Right lobe of liver (tissue), 4 donors: ENCODE results near the gene CRYL1.

Source experiments
- POLR2A ChIP-seq: fragments of 450-650 bp; IDR thresholded peaks from one replicate; pipeline ENCODE4 v1.6.1; 2017; ENCODE audit warnings: antibody characterized with exemption, mild to moderate bottlenecking
- TF ChIP-seq, protein P1 (sequence below), 4 donors: fragments of 200-600 bp in 3 of 4; fragments of 450-650 bp in 1 of 4; IDR thresholded peaks; one replicate each; pipeline versions ENCODE4 v1.5.1 to v1.8.0; 2016 to 2022; ENCODE audit warnings: antibody characterized with exemption in 4 of 4, mild to moderate bottlenecking in 2 of 4
- donor health status: DM: no; HTN: no; CAD: no.
- donor health status: DM: no; HTN: no; CAD: no.
- donor health status: DM: no; HTN: yes; CAD: no.

DNA sequence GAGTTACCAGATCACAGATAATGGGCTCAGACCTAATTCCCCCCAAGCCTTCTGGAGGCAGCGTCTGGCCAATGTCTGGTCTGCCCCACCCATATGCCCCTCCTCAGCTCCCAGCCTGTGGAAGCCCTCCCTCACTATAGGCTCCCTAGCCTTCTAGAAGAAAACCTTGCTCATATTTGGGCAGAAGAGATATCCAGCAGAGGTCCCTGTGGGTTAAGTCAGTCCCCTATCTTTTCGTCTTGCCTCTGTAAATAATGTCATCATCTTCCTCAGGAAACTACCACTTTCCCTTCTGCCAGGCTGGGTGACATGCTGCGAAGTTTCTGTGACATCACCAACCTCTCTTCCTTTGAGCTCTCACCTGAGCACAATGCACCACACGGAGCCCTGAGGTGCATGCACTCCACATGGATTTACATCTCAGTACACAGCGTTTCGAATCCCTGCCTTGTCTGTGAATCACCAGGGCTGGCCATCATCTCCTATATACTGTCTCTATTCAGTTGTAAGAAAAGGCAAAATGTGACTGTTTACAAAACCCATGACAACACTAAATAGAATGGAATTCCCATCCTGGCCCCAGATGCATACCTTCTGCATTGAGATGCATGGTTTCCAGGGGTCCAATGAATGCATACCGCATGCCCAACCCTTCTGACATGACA, 112.8 kb downstream of the CRYL1 start:
- TF ChIP-seq, protein P1, sequence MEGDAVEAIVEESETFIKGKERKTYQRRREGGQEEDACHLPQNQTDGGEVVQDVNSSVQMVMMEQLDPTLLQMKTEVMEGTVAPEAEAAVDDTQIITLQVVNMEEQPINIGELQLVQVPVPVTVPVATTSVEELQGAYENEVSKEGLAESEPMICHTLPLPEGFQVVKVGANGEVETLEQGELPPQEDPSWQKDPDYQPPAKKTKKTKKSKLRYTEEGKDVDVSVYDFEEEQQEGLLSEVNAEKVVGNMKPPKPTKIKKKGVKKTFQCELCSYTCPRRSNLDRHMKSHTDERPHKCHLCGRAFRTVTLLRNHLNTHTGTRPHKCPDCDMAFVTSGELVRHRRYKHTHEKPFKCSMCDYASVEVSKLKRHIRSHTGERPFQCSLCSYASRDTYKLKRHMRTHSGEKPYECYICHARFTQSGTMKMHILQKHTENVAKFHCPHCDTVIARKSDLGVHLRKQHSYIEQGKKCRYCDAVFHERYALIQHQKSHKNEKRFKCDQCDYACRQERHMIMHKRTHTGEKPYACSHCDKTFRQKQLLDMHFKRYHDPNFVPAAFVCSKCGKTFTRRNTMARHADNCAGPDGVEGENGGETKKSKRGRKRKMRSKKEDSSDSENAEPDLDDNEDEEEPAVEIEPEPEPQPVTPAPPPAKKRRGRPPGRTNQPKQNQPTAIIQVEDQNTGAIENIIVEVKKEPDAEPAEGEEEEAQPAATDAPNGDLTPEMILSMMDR (IDR thresholded peaks at IDR 0.05), result no peak
- no peak for TF ChIP-seq POLR2A
